CD4-positive, alpha-beta T cell (primary cell): ENCODE results near the gene SERPINI1. TPM values are rescaled to one million over a fixed set of nuclear protein-coding genes. Genes with fewer than 3 reads are reported as not detected.

Experiments
- ATAC-seq: fragments of 200-7000 bp; cut with Tn5 transposase; one replicate; pipeline ENCODE4 v1.10.0; 2022; ENCODE audit warnings: mild to moderate bottlenecking; ENCODE audit not compliant: poor library complexity
- CTCF ChIA-PET: fragments of 350-600 bp; sonication (Branson Sonifier 250); formaldehyde crosslinking; loops from one replicate; lab custom pipeline; 2021; ENCODE audit warnings: antibody characterized with exemption, inconsistent platforms; lab: Charles Lee
- POLR2A ChIA-PET: fragments of 350-600 bp; sonication (Branson Sonifier 250); formaldehyde crosslinking; loops from one replicate; lab custom pipeline; 2021; ENCODE audit warnings: antibody characterized with exemption, inconsistent platforms; lab: Charles Lee
- DNase-seq, 14 experiments: peaks; one replicate each; pipeline ENCODE4 v3.0.0-alpha.2; 2013 to 2020; ENCODE audit warnings: mixed read lengths in 2 of 14
- H3K27ac ChIP-seq, 2 donors: one replicate each; pipeline versions ENCODE4 v1.5.1 to v1.7.0; 2013; ENCODE audit warnings: low read length in 2 of 2, low read depth in 1 of 2, mild to moderate bottlenecking in 1 of 2
- H3K27me3 ChIP-seq, 2 experiments: 1 replicate in 1 of 2; 2 replicates in 1 of 2; pipeline versions ENCODE4 v1.6.1 to v1.7.0; 2013; ENCODE audit warnings: low read length in 2 of 2, control low read depth in 1 of 2, mild to moderate bottlenecking in 1 of 2, moderate library complexity in 1 of 2; ENCODE audit not compliant: insufficient read depth in 2 of 2, control insufficient read depth in 1 of 2
- H3K36me3 ChIP-seq: one replicate; pipeline ENCODE4 v1.6.1; 2013; ENCODE audit warnings: low read length, control low read depth; ENCODE audit not compliant: insufficient read depth
- H3K4me1 ChIP-seq: one replicate; pipeline ENCODE4 v1.6.1; 2013; ENCODE audit warnings: low read length, control low read depth; ENCODE audit not compliant: insufficient read depth
- H3K4me3 ChIP-seq: one replicate; pipeline ENCODE4 v1.5.1; 2013; ENCODE audit warnings: mild to moderate bottlenecking, low read length, moderate library complexity
- H3K9me3 ChIP-seq, 2 experiments: 1 replicate in 1 of 2; 2 replicates in 1 of 2; pipeline versions ENCODE4 v1.6.1 to v1.7.0; 2013; ENCODE audit warnings: low read length in 2 of 2, mild to moderate bottlenecking in 2 of 2, control low read depth in 1 of 2, moderate library complexity in 1 of 2; ENCODE audit not compliant: control insufficient read depth in 1 of 2, insufficient read depth in 1 of 2
- H3K27ac Mint-ChIP-seq: one replicate; pipeline ENCODE4 v1.8.0; 2020; ENCODE audit warnings: mixed read lengths
- H3K27me3 Mint-ChIP-seq: one replicate; pipeline ENCODE4 v1.8.0; 2021; ENCODE audit warnings: mixed read lengths
- H3K36me3 Mint-ChIP-seq: one replicate; pipeline ENCODE4 v1.8.0; 2021; ENCODE audit warnings: low read depth, mixed read lengths
- H3K4me1 Mint-ChIP-seq: one replicate; pipeline ENCODE4 v1.8.0; 2021; ENCODE audit warnings: low read depth, mixed read lengths
- H3K4me3 Mint-ChIP-seq: one replicate; pipeline ENCODE4 v1.8.0; 2020; ENCODE audit warnings: mild to moderate bottlenecking, mixed read lengths
- H3K9me3 Mint-ChIP-seq: one replicate; pipeline ENCODE4 v1.8.0; 2020; ENCODE audit warnings: mixed read lengths
- CTCF ChIP-seq: fragments of 200-600 bp; IDR thresholded peaks from one replicate; pipeline ENCODE4 v1.8.0; 2022; ENCODE audit warnings: antibody characterized with exemption, mild to moderate bottlenecking
- intact Hi-C, 2 experiments: fragments of 100-400 bp; cut with DNase I in 1 of 2; cut with micrococcal nuclease in 1 of 2; formaldehyde crosslinking; loops; one replicate each; pipeline versions ENCODE4 v1.15.1 to v1.9.0; 2023 to 2025; cut with DNase I, micrococcal nuclease
- total RNA-seq, 174 experiments: library from RNA in 2 of 174; stranded (reverse) in 2 of 174; gene quantifications; one replicate each; pipeline ENCODE4 v1.2.3 and lab custom pipeline; 2021 to 2026

Gene SERPINI1
- total RNA-seq, 2 experiments from 2014 or later = 0.64 to 0.66 TPM

DNA sequence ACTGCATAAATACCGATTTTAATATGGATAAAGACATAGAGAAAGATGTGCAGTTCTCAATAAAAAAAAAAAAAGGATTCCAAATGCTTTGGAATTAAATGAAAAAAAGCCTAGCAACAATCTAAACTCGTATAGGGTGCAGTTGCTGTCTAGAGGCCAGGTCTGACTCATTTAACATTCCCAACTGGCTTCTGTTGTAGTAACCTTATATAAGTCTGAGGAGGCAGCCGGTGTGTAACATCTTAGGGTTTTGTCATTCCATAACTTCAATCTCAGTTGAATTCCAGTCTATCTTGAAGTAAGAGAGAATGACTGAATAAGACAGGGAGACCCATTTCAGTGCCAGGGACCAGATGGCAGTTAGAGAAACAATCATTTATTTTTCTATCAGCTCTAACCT is 7.3 kb upstream of the SERPINI1 start:
- POLR2A ChIA-PET = no interaction called here
- no peak for TF ChIP-seq CTCF
- DNase-seq = no peak
- H3K36me3 ChIP-seq = peaks cover 2% of the 10 kb centered on the region
- Mint-ChIP-seq H3K27ac (peak overlapping the region; percentile 5), H3K27me3 (no peaks in the 10 kb centered on the region), H3K4me1 (peaks cover 64% of the 10 kb centered on the region), H3K9me3 (no peaks in the 10 kb centered on the region), H3K36me3 (peaks cover 26% of the 10 kb centered on the region), H3K4me3 (no peak overlapping the region)
- H3K4me3 ChIP-seq = no peak overlapping the region
- no peaks in the 10 kb centered on the region for H3K27me3 ChIP-seq
- intact Hi-C loops = no loop called here
- no peaks in the 10 kb centered on the region for H3K9me3 ChIP-seq
- CTCF ChIA-PET = no interaction called here
- no peak overlapping the region for H3K27ac ChIP-seq
- H3K4me1 ChIP-seq = peaks cover 12% of the 10 kb centered on the region
- no peak for ATAC-seq

DNA sequence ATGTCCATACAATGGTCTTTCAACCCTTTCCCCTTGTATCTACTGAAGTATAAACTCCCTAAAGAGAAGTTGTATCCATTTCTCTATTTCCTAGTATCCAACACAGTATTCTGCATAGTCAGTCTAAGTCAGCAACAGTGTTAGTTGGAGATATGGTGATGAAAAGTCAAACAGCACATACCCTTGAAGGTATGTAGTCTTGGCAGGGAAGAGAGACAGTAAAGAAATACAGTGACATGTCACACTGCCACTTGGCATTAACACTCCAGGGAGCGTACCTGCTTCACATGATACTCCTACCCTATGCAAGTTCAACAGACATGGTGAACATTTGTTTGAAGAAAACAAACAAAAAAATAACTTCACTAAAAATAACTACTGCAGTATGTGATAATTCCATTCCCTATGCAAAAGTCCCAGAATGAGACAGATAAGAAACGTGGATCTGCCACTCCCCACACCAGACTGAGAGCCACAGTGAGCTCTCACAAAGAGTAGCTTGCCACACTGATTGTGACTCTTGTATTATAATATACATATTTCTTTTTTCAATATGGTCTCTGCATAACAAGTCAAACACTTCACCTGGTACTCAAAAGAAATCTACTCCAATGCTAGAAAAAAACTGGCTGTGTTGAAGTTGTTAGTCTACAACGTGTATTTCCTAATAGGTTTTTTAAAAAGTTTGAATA is 6.7 kb upstream of the SERPINI1 start:
- no peak overlapping the region for H3K4me3 Mint-ChIP-seq
- H3K27ac Mint-ChIP-seq = peak overlapping the region; percentile 5
- H3K4me1 Mint-ChIP-seq = peaks cover 58% of the 10 kb centered on the region
- peaks cover 20% of the 10 kb centered on the region for H3K36me3 Mint-ChIP-seq
- H3K36me3 ChIP-seq = peaks cover 2% of the 10 kb centered on the region
- no peak for TF ChIP-seq CTCF
- intact Hi-C loops = no loop called here
- ChIA-PET POLR2A (no interaction called here), CTCF (no interaction called here)
- H3K9me3 Mint-ChIP-seq = no peaks in the 10 kb centered on the region
- peaks cover 12% of the 10 kb centered on the region for H3K4me1 ChIP-seq
- no peaks in the 10 kb centered on the region for H3K27me3 ChIP-seq
- ATAC-seq (no peak), DNase-seq (no peak)
- no peak overlapping the region for H3K27ac ChIP-seq
- no peaks in the 10 kb centered on the region for H3K27me3 Mint-ChIP-seq
- no peak overlapping the region for H3K4me3 ChIP-seq
- no peaks in the 10 kb centered on the region for H3K9me3 ChIP-seq

DNA sequence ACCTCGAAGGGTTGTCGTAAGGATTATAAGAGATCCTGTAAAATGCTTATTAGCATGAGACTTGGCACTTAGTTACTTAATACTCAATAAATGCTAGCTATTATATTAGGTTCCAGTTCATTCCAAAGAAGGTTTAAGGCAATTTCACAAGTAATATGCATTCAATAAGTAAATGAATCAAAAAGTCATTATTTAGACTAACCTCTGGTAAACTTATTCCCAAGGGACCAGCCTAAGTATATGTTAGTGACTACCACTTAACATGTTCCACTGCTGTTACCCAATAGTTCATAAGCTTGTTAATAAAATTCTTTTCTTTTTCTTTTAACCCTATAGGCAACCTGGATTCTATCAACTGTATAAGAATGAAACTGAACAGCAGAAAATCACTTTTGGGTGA is 5.9 kb upstream of the SERPINI1 start:
- H3K4me3 Mint-ChIP-seq = no peak overlapping the region
- ChIA-PET POLR2A (no interaction called here), CTCF (interaction anchor here (0.8 kb wide), 1 partner anchor 13 kb away, joined by 4 read pairs; no protein-coding TSS in a partner anchor)
- no peaks in the 10 kb centered on the region for H3K9me3 ChIP-seq
- no peaks in the 10 kb centered on the region for H3K27me3 ChIP-seq
- ATAC-seq (no peak), DNase-seq (no peak)
- no peaks in the 10 kb centered on the region for H3K9me3 Mint-ChIP-seq
- H3K27ac Mint-ChIP-seq = no peak overlapping the region
- H3K4me3 ChIP-seq = no peak overlapping the region
- H3K27me3 Mint-ChIP-seq = no peaks in the 10 kb centered on the region
- TF ChIP-seq CTCF = no peak
- no peak overlapping the region for H3K27ac ChIP-seq
- H3K36me3 Mint-ChIP-seq = peaks cover 12% of the 10 kb centered on the region
- H3K4me1 ChIP-seq = peaks cover 12% of the 10 kb centered on the region
- H3K4me1 Mint-ChIP-seq = peaks cover 50% of the 10 kb centered on the region
- intact Hi-C loops = no loop called here
- peaks cover under 1% of the 10 kb centered on the region for H3K36me3 ChIP-seq
